HUES64 (cell line): ENCODE data around the gene KLHL33.

Experiments
- H3K27ac ChIP-seq: 2 replicates; pipeline ENCODE4 v1.7.0; 2013; ENCODE audit warnings: low read depth, low read length, inconsistent platforms
- H3K27me3 ChIP-seq: 2 replicates; pipeline ENCODE4 v1.6.1; 2013; ENCODE audit warnings: mild to moderate bottlenecking, low read length; ENCODE audit not compliant: insufficient read depth
- H3K36me3 ChIP-seq: 2 replicates; pipeline ENCODE4 v1.6.1; 2013; ENCODE audit warnings: mild to moderate bottlenecking, low read length; ENCODE audit not compliant: insufficient read depth
- H3K4me1 ChIP-seq: 2 replicates; pipeline ENCODE4 v1.6.1; 2013; ENCODE audit warnings: mild to moderate bottlenecking, low read length, moderate library complexity; ENCODE audit not compliant: insufficient read depth
- H3K4me3 ChIP-seq: 2 replicates; pipeline ENCODE4 v1.5.1; 2013; ENCODE audit warnings: mild to moderate bottlenecking, low read length, moderate library complexity
- H3K9ac ChIP-seq: 2 replicates; pipeline ENCODE4 v1.6.1; 2013; ENCODE audit warnings: mild to moderate bottlenecking, low read depth, low read length
- H3K9me3 ChIP-seq: 2 replicates; pipeline ENCODE4 v1.6.1; 2013; ENCODE audit warnings: low read depth, low read length; ENCODE audit not compliant: insufficient read depth
- WGBS: fragments of 150-250, 120-280 bp; methylation state at CpG from one replicate; pipeline ENCODE4 v1.1.7; 2013; ENCODE audit warnings: missing lambda C conversion rate; 5-methylcytosine and 5-hydroxymethylcytosine counted together

Gene KLHL33

DNA sequence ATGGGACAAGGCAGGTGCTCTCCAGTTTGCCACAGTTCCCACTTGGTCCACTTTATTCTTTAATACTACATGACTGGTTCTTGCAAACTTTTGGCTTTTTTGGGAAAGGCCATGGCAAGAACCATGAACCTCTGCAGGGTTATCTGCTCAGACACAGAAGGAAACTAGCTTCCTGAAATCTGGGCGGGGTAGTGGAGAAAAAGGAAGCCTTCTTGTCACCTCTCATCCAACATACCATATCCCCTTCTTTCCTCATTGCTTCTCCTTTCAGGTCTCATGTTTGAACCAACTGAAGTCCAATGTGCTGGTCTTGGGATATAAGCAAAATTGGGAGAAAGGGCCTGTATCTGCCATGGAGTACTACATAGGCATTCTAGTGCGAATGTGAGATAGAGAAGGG lies 5.5 kb upstream of the KLHL33 start:
- Histone ChIP-seq H3K4me3 (no peak overlapping the region), H3K27me3 (no peaks in the 10 kb centered on the region), H3K27ac (no peak overlapping the region), H3K9ac (no peak overlapping the region), H3K4me1 (no peaks in the 10 kb centered on the region), H3K9me3 (no peaks in the 10 kb centered on the region), H3K36me3 (peaks cover 17% of the 10 kb centered on the region)
- 89% methylated on average over 2 of the region's 2 CpGs for WGBS

DNA sequence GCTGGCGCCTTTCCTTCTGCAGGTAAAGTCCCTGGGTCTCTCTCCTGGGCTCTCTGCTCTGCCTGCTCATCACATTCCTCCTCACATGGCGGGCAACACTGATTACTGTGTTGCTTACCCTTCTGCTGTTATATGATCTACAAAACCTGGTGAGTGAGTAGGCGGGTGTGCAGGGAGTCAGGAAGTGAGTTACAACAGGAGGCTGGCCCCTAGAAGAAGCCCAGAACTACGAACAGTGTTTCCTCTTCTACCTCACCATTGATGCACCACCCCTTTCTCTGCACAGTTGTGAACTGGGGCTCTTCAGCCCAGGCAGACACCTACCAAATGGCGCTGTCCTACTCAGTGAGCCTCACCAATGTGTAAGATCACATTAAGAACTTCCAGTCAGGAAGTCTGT lies 4.9 kb upstream of the KLHL33 start:
- Histone ChIP-seq H3K36me3 (peaks cover 12% of the 10 kb centered on the region), H3K4me3 (no peak overlapping the region), H3K9ac (no peak overlapping the region), H3K27ac (no peak overlapping the region), H3K4me1 (no peaks in the 10 kb centered on the region), H3K9me3 (no peaks in the 10 kb centered on the region), H3K27me3 (no peaks in the 10 kb centered on the region)
- WGBS = 91% methylated on average over 5 of the region's 5 CpGs

GRCh38 chr14:20440465-20440864 lies 4.5 kb upstream of the KLHL33 start:
- Histone ChIP-seq H3K36me3 (peaks cover 7% of the 10 kb centered on the region), H3K4me3 (no peak overlapping the region), H3K27ac (no peak overlapping the region), H3K4me1 (no peaks in the 10 kb centered on the region; the same call in 1 of the 2 replicates), H3K9ac (no peak overlapping the region), H3K9me3 (no peaks in the 10 kb centered on the region), H3K27me3 (no peaks in the 10 kb centered on the region)
- WGBS = 95% methylated on average over 5 of the region's 5 CpGs

DNA sequence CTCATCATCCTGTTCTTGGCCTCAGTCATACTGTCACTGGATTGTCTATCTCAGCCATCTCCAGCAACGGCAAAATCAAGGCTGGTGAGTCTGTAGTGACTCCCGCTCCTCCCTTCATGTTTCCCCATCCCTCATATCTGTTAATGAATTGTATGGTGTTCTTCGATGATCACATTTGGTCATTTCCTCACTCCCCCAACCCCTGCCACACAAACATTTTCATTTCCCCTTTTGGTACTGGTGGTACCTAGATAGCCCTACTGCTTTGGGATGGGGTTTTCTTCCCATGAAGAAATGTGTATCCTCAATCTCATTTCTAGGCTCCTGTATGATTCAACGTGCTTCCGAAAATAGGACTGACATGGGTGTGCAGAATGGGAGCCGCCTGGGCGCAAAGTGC lies 2.7 kb upstream of the KLHL33 start:
- Histone ChIP-seq H3K27me3 (no peaks in the 10 kb centered on the region), H3K4me3 (no peak overlapping the region), H3K9ac (no peak overlapping the region), H3K36me3 (no peaks in the 10 kb centered on the region), H3K9me3 (no peaks in the 10 kb centered on the region), H3K27ac (no peak overlapping the region), H3K4me1 (no peaks in the 10 kb centered on the region; the same call in 1 of the 2 replicates)
- WGBS = 95% methylated on average over 5 of the region's 7 CpGs

DNA sequence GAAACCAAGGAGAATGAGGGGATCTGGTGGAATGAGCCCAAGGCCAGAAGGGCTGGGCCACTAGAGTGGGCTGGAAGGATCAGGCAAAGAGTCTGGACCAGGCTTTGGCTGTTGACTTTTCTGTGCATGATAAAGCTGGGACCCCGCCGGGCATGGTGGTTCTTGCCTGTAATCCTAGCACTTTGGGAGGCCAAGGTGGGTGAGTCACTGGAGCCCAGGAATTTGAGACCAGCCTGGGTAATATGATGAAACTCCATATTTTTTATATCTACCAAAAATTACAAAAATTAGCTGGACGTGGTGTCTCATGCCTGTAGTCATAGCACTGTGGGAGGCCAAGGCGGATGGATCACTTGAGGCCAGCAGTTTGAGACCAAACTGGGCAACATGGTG lies 393 bp upstream of the KLHL33 start:
- Histone ChIP-seq H3K9me3 (no peaks in the 10 kb centered on the region), H3K9ac (no peak overlapping the region), H3K36me3 (no peaks in the 10 kb centered on the region), H3K4me1 (no peaks in the 10 kb centered on the region; the same call in 1 of the 2 replicates), H3K27ac (no peak overlapping the region), H3K27me3 (no peaks in the 10 kb centered on the region), H3K4me3 (no peak overlapping the region)
- WGBS = 92% methylated on average over 4 of the region's 4 CpGs

GRCh38 chr14:20434701-20435581 lies 1.0 kb downstream of the KLHL33 start:
- Histone ChIP-seq H3K27ac (no peak overlapping the region), H3K9ac (no peak overlapping the region)

DNA sequence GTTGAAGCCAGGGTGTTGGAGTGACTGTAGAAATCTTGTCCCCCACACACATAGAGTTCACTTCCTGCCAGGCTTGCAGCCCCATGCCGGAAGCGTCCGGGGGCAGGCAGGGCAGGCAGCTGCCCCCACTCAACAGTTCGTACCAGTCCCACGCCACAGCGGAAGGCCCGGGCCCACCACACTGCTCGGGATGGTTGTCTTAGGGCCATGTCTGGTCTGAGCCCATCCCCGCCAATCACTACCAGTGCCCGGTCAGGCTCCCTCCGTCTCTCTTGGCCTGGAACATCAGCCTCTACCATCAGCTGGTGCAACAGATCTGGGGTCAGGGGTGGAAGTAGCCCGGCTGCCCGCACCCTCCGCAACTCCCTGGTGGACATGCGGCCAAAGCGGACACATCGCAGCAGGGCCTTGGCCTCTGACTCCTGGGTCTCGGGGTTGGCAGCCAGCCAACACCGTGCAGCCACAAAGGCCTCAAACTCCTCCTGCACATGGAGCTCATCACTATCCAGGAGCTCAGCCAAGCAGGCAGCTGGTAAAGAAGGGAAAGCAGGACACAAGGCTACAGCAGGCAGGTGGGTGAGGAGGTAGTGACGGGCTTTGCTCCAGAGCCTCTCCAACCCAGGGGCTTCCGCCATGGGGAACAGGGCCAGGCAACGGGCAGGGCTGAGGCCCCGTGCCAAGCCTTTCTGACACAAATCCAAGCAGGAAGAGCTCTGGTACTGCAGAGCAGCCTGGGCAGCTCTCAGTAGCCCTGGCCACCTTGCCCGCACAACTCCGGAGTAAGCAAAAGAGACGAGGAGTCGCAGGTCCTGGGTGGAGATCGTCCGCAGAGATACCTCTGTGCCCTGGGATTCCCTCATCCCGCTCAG lies 5.9 kb downstream of the KLHL33 start:
- WGBS = 93% methylated on average over 30 of the region's 30 CpGs
- H3K27me3 ChIP-seq = no peaks in the 10 kb centered on the region
- H3K4me1 ChIP-seq = peaks cover 10% of the 10 kb centered on the region; the same call in 1 of the 2 replicates
- no peaks in the 10 kb centered on the region for H3K36me3 ChIP-seq
- no peak overlapping the region for H3K27ac ChIP-seq
- H3K9ac ChIP-seq = no peak overlapping the region
- no peaks in the 10 kb centered on the region for H3K9me3 ChIP-seq
- no peak overlapping the region for H3K4me3 ChIP-seq

More at GRCh38 chr14:20434701-20435581, 1.0 kb downstream of the KLHL33 start:
- Histone ChIP-seq H3K9me3 (no peaks in the 10 kb centered on the region), H3K27me3 (no peaks in the 10 kb centered on the region), H3K4me1 (no peaks in the 10 kb centered on the region; the same call in 1 of the 2 replicates), H3K36me3 (no peaks in the 10 kb centered on the region), H3K4me3 (no peak overlapping the region)
- 89% methylated on average over 44 of the region's 44 CpGs for WGBS

DNA sequence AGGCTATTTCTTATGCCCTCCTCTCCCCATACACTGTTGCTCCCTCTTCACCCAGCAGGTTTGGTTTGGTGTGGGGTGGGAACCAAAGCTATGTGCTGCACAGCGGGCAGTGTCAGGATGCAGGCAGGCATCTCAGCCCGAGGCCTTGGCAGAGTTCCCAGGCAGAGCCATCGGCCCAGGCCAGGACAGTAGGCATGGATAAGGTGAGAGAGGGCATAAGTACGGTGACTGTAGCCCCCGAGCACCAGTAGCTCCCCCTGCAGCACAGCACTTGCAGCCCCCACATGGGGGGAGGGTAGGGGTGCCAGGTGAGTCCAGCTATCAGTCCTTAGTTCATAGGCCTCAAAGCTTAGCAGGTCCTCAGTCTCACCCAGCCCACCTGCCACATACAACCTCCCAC lies 7.2 kb downstream of the KLHL33 start:
- 78% methylated on average over 5 of the region's 5 CpGs for WGBS
- Histone ChIP-seq H3K27me3 (no peaks in the 10 kb centered on the region), H3K9me3 (no peaks in the 10 kb centered on the region), H3K4me1 (peaks cover 10% of the 10 kb centered on the region; the same call in 1 of the 2 replicates), H3K4me3 (no peak overlapping the region), H3K36me3 (no peaks in the 10 kb centered on the region), H3K9ac (no peak overlapping the region), H3K27ac (no peak overlapping the region)

DNA sequence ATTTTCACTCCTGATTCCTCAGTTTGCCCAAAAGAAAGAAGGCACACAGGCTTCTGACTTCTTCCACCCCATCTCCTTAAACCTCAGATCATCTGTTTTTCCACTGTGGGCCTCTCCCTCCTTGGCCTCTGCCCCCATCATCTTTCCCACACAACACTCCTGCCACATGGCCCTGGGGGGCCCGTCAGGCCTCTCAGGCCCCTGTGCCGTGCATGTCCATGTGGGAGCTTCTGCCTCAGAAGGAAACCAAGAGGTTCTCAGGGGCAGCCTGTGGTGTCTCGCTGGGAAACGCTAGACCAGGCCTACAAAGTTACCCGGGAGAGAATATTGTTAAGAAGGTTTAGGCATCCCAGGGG lies 8.0 kb downstream of the KLHL33 start:
- H3K9ac ChIP-seq = no peak overlapping the region
- 86% methylated on average over 5 of the region's 5 CpGs for WGBS
- H3K4me1 ChIP-seq = peaks cover 10% of the 10 kb centered on the region; the same call in 1 of the 2 replicates
- no peak overlapping the region for H3K27ac ChIP-seq
- no peaks in the 10 kb centered on the region for H3K27me3 ChIP-seq
- no peaks in the 10 kb centered on the region for H3K36me3 ChIP-seq
- H3K4me3 ChIP-seq = no peak overlapping the region
- no peaks in the 10 kb centered on the region for H3K9me3 ChIP-seq

DNA sequence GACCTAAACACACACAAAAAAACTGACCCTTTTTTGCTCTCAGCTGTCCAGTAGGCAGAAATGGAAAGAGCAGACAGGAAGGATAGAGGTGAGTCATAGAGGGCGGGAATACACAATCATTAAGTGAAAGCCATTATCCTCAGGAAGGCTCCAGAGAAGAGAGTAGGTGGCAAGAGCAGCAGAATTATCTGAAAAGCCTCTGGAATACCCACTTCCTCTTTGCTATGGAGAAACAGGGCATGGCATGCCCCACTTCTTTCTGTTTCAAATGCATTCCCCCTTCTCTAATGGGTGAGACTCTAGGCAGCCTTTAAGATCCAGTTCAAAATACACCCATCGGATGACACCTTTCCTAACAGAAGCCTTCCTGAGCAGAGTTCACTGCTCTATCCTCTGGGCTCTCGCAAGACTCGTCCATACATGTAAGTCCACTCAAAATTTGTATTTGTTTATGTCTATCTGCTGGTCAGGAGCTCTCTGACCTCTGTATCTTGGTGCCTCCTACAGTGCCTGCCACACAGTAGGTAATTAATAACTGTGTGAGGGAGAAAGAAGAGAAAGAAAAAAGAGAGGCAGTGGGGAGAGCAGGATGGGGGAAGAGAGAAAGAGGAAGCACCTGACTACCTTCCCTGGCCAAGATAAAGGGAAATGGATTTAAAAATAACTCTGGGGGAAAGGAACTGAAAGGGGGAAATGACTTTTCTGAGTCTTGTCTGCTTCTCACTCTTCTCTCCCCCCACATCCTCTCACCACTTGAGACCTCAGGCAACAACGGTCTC lies 8.5 kb downstream of the KLHL33 start:
- H3K36me3 ChIP-seq = no peaks in the 10 kb centered on the region
- H3K27ac ChIP-seq = no peak overlapping the region
- peaks cover 10% of the 10 kb centered on the region; the same call in 1 of the 2 replicates for H3K4me1 ChIP-seq
- H3K9me3 ChIP-seq = no peaks in the 10 kb centered on the region
- WGBS = 83% methylated on average over 5 of the region's 5 CpGs
- no peak overlapping the region for H3K9ac ChIP-seq
- H3K27me3 ChIP-seq = no peaks in the 10 kb centered on the region
- no peak overlapping the region for H3K4me3 ChIP-seq
